Measurements from ENCODE around the gene CDC42SE1. TPM values are rescaled to one million over a fixed set of nuclear protein-coding genes. Genes with fewer than 3 reads are reported as not detected.

Gene CDC42SE1
- total and polyA plus RNA-seq, 7 donors = 35.4 to 82.8 (median 48.7) TPM

DNA sequence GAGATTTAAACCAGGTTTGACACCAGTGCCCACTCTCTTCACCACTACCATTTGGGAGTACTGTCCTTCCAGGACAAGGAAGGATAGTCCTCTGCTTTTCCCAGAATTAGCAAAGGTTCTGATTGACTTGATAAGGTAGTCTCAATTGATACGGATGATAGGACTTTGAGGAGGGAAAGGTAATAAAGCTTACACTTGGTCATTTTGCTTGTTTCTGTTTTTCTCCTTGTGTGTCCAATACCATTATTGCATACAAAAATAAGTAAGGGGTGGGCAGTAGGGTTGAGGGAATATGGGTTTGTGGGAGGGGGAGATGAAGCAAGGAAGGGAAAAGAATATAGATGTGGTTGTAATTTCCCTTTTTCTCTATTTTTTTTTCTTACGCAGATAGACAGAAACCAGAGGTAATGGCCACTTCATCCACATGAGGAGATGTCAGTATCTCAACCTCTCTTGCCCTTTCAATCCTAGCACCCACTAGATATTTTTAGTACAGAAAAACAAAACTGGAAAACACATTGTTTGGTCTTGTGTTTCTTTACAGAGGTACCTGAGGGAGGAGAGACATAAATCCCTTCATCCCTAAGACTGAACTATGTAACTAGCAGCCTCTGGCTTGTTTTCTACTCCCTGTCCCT is 9.3 kb downstream of the CDC42SE1 start:
- 90 to 94% methylated on average over 2 of the region's 2 CpGs for WGBS, 2 donors
- peak overlapping the region in 1 of 4 donors; percentile 21 for H3K27ac ChIP-seq
- DNase-seq = no peak
- H3K9me3 ChIP-seq = no peaks in the 10 kb centered on the region
- peaks cover 0 to 29% (median 19%) of the 10 kb centered on the region in 4 donors for H3K4me1 ChIP-seq
- H3K36me3 ChIP-seq = peaks cover 28 to 47% (median 37%) of the 10 kb centered on the region in 4 donors
- no peak overlapping the region for H3K4me3 ChIP-seq
- intact Hi-C loops (cut with DNase I) = no loop called here
- H3K27me3 ChIP-seq = no peaks in the 10 kb centered on the region
- no peak for TF ChIP-seq POLR2A (IDR thresholded peaks at IDR 0.05)
- TF ChIP-seq, protein P1, sequence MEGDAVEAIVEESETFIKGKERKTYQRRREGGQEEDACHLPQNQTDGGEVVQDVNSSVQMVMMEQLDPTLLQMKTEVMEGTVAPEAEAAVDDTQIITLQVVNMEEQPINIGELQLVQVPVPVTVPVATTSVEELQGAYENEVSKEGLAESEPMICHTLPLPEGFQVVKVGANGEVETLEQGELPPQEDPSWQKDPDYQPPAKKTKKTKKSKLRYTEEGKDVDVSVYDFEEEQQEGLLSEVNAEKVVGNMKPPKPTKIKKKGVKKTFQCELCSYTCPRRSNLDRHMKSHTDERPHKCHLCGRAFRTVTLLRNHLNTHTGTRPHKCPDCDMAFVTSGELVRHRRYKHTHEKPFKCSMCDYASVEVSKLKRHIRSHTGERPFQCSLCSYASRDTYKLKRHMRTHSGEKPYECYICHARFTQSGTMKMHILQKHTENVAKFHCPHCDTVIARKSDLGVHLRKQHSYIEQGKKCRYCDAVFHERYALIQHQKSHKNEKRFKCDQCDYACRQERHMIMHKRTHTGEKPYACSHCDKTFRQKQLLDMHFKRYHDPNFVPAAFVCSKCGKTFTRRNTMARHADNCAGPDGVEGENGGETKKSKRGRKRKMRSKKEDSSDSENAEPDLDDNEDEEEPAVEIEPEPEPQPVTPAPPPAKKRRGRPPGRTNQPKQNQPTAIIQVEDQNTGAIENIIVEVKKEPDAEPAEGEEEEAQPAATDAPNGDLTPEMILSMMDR (IDR thresholded peaks at IDR 0.05) = no peak
- no peak for TF ChIP-seq EP300 (IDR thresholded peaks at IDR 0.05)
- TF ChIP-seq POLR2AphosphoS5 (IDR thresholded peaks at IDR 0.05) = no peak

- Histone ChIP-seq H3K4me1 (peaks cover 0 to 29% (median 18%) of the 10 kb centered on the region in 4 donors), H3K27me3 (no peaks in the 10 kb centered on the region), H3K4me3 (no peak overlapping the region), H3K36me3 (peaks cover 22 to 40% (median 30%) of the 10 kb centered on the region in 4 donors), H3K9me3 (no peaks in the 10 kb centered on the region), H3K27ac (peak overlapping the region in 1 of 4 donors; percentile 21)
- DNase-seq = no peak
- WGBS, 2 donors = 93 to 94% methylated on average over 5 of the region's 5 CpGs
- TF ChIP-seq POLR2AphosphoS5 (IDR thresholded peaks at IDR 0.05) (peak in 2 of 4 donors; percentile 18 to 23), EP300 (IDR thresholded peaks at IDR 0.05) (no peak)
- intact Hi-C loops (cut with DNase I) = loop anchor here (5.0 kb wide), 1 partner anchor 72 kb away; no protein-coding TSS in a partner anchor
These were observed 10.0 kb downstream of the CDC42SE1 start for GRCh38 chr1:151049458-151049857.

DNA sequence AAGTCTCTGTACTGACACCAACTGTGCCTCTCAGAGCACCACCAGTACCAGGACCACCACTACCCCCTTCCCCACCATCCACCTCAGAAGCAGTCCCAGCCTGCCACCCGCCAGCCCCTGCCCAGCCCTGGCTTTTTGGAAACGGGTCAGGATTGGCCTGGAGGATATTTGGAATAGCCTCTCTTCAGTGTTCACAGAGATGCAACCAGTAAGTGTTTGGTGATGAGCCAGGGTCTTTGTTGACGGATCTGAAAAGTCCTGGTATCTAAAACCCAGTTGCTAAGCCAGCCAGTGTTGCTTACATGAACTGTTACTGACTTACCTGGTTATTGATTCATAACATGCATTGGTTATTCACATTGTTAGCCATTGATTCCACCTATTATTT is 10.8 kb downstream of the CDC42SE1 start:
- intact Hi-C loops (cut with DNase I) = loop anchor here (5.0 kb wide), 1 partner anchor 71 kb away; no protein-coding TSS in a partner anchor
- H3K4me1 ChIP-seq = peaks cover 0 to 29% (median 18%) of the 10 kb centered on the region in 4 donors
- TF ChIP-seq POLR2AphosphoS5 (IDR thresholded peaks at IDR 0.05) = no peak
- TF ChIP-seq, protein P1 (IDR thresholded peaks at IDR 0.05) = peak in 3 of 4 experiments; percentile 42 to 57 (median 47)
- H3K27me3 ChIP-seq = no peaks in the 10 kb centered on the region
- no peaks in the 10 kb centered on the region for H3K9me3 ChIP-seq
- peak overlapping the region; percentile 89 to 96 (median 92) for H3K27ac ChIP-seq
- peak overlapping the region; percentile 50 to 87 (median 70) for H3K4me3 ChIP-seq
- peaks cover 14 to 31% (median 22%) of the 10 kb centered on the region in 4 donors for H3K36me3 ChIP-seq
- DNase-seq = no peak
- 28 to 41% methylated on average over 3 of the region's 3 CpGs for WGBS, 2 donors

GRCh38 chr1:151047925-151048644 is 11.3 kb downstream of the CDC42SE1 start:
- intact Hi-C loops (cut with DNase I) = loop anchor here (5.0 kb wide), 1 partner anchor 71 kb away; no protein-coding TSS in a partner anchor
- Histone ChIP-seq H3K9me3 (no peaks in the 10 kb centered on the region), H3K4me3 (peak overlapping the region; percentile 50 to 87 (median 70)), H3K27me3 (no peaks in the 10 kb centered on the region), H3K36me3 (peaks cover 8 to 26% (median 16%) of the 10 kb centered on the region in 4 donors), H3K27ac (peak overlapping the region; percentile 89 to 96 (median 92)), H3K4me1 (peaks cover 0 to 29% (median 18%) of the 10 kb centered on the region in 4 donors)
- TF ChIP-seq, protein P1 (IDR thresholded peaks at IDR 0.05) = no peak
- TF ChIP-seq POLR2A (IDR thresholded peaks at IDR 0.05) (peak; percentile 2 to 4), POLR2AphosphoS5 (IDR thresholded peaks at IDR 0.05) (peak; percentile 33 to 67 (median 56))
- peak; percentile 89 for DNase-seq
- 0 to 1% methylated on average over 48 of the region's 48 CpGs for WGBS, 2 donors

DNA sequence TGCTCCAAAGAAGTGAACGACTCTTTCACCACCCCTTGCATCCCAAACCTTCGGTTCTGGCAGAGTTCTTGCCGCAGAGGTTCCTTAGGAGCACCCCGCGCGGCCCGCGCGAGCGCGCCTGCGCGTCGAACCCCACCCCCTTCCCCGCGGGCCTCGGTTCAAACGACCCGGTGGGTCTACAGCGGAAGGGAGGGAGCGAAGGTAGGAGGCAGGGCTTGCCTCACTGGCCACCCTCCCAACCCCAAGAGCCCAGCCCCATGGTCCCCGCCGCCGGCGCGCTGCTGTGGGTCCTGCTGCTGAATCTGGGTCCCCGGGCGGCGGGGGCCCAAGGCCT is 11.9 kb downstream of the CDC42SE1 start, which contains the start of gene C1orf56:
Gene C1orf56 (plus strand): TSS at position 161 of the 334 bp plus-strand sequence. CDS start 97 bp downstream, at position 258.
- peaks cover 0 to 29% (median 18%) of the 10 kb centered on the region in 4 donors for H3K4me1 ChIP-seq
- H3K9me3 ChIP-seq = no peaks in the 10 kb centered on the region
- H3K27me3 ChIP-seq = no peaks in the 10 kb centered on the region
- intact Hi-C loops (cut with DNase I) = loop anchor here (5.0 kb wide), 1 partner anchor 70 kb away; no protein-coding TSS in a partner anchor
- peak; percentile 91 for DNase-seq
- peak within 1 kb of the TSS; percentile 89 to 96 (median 92) for H3K27ac ChIP-seq
- 0% methylated on average over 29 of the region's 29 CpGs for WGBS, 2 donors
- H3K36me3 ChIP-seq = peaks cover 3 to 21% (median 11%) of the 10 kb centered on the region in 4 donors
- H3K4me3 ChIP-seq = peak within 1 kb of the TSS; percentile 50 to 87 (median 70)
- peak; percentile 83 to 90 (median 90) for TF ChIP-seq POLR2AphosphoS5 (IDR thresholded peaks at IDR 0.05)
- TF ChIP-seq EP300 (IDR thresholded peaks at IDR 0.05) = no peak
- TF ChIP-seq, protein P1 (IDR thresholded peaks at IDR 0.05) = no peak
- TF ChIP-seq POLR2A (IDR thresholded peaks at IDR 0.05) = peak; percentile 39 to 61

All from sigmoid colon (tissue), 7 donors.